A673 (cell line): ENCODE data around the gene RGS8. TPM values are rescaled to one million over a fixed set of nuclear protein-coding genes. Genes with fewer than 3 reads are reported as not detected.

Source experiments
- BruUV-seq: library from RNA; stranded (reverse); fragments of 400-500 nt; replicated peaks from 2 replicates; lab custom pipeline; 2021; lab: Mats Ljungman, UMichigan
- CTCF ChIA-PET: fragments of 300-600 bp; sonication (Branson Sonifier 250); formaldehyde crosslinking; loops from one replicate; lab custom pipeline; 2022; ENCODE audit warnings: antibody characterized with exemption; lab: Charles Lee
- POLR2A ChIA-PET: fragments of 300-600 bp; sonication (Branson Sonifier 250); formaldehyde crosslinking; loops from one replicate; lab custom pipeline; 2022; ENCODE audit warnings: antibody characterized with exemption; ENCODE audit not compliant: low non-redundant PET; lab: Charles Lee
- DNase-seq: peaks from one replicate; pipeline ENCODE4 v3.0.0-alpha.2; 2015; ENCODE audit warnings: low spot score
- H3K27ac ChIP-seq: fragments of 200-600 bp; sonication (generic); 2 replicates; pipeline ENCODE4 v1.5.1; 2016; ENCODE audit warnings: mixed run types, low read depth, mild to moderate bottlenecking, mixed read lengths, antibody characterized with exemption, low read length; ENCODE audit not compliant: poor library complexity, severe bottlenecking
- H3K27me3 ChIP-seq: fragments of 200-600 bp; sonication (generic); replicated peaks from 2 replicates; pipeline ENCODE4 v1.6.1; 2017; ENCODE audit warnings: mixed run types, low read depth, mild to moderate bottlenecking, mixed read lengths, antibody characterized with exemption, low read length; ENCODE audit not compliant: insufficient read depth, poor library complexity
- H3K36me3 ChIP-seq: fragments of 200-600 bp; sonication (generic); 2 replicates; pipeline ENCODE4 v1.6.1; 2016; ENCODE audit warnings: mixed run types, mild to moderate bottlenecking, mixed read lengths, antibody characterized with exemption, low read length; ENCODE audit not compliant: insufficient read depth, poor library complexity, severe bottlenecking
- H3K4me1 ChIP-seq: fragments of 200-600 bp; sonication (generic); 2 replicates; pipeline ENCODE4 v1.6.1; 2017; ENCODE audit warnings: mixed run types, mild to moderate bottlenecking, mixed read lengths, antibody characterized with exemption, low read length; ENCODE audit not compliant: insufficient read depth, poor library complexity, severe bottlenecking
- H3K4me3 ChIP-seq: fragments of 200-600 bp; sonication (generic); 2 replicates; pipeline ENCODE4 v1.5.1; 2016; ENCODE audit warnings: low read depth, mixed run types, mild to moderate bottlenecking, mixed read lengths, low read length; ENCODE audit not compliant: poor library complexity, severe bottlenecking
- H3K9me3 ChIP-seq: fragments of 200-600 bp; sonication (generic); 2 replicates; pipeline ENCODE4 v1.6.1; 2016; ENCODE audit warnings: mixed run types, low read depth, mild to moderate bottlenecking, mixed read lengths, antibody characterized with exemption, low read length; ENCODE audit not compliant: poor library complexity, severe bottlenecking
- CTCF ChIP-seq: fragments of 300-800, 200-600 bp; sonication (generic); conservative IDR thresholded peaks from 2 replicates; pipeline ENCODE4 v1.5.1; 2017; ENCODE audit warnings: low read depth, mild to moderate bottlenecking, antibody characterized with exemption, low read length, moderate library complexity, mixed read lengths
- EZH2 ChIP-seq: fragments of 200-600 bp; sonication (generic); IDR thresholded peaks from 2 replicates; pipeline ENCODE4 v1.6.1; 2017; ENCODE audit warnings: borderline replicate concordance, low read depth, mild to moderate bottlenecking, mixed read lengths, antibody characterized with exemption, low read length; ENCODE audit not compliant: poor library complexity, severe bottlenecking
- intact Hi-C: fragments of 100-400 bp; cut with micrococcal nuclease; formaldehyde crosslinking; loops from one replicate; pipeline ENCODE4 v1.10.0; 2022; ENCODE audit not compliant: unreplicated experiment
- total RNA-seq: library from RNA; stranded (reverse); gene quantifications from 2 replicates; pipeline ENCODE4 v1.2.3, GENCODE V29; 2021

The RGS8 gene
- total RNA-seq, 1 experiment from 2014 or later: not detected

- TF ChIP-seq EZH2: no peak
- no peak for TF ChIP-seq CTCF
- ChIA-PET POLR2A (no interaction called here), CTCF (interaction anchor here (0.7 kb wide), 1 partner anchor 150 kb away, joined by 3 read pairs; no protein-coding TSS in a partner anchor)
- BruUV-seq: no TSS peak
- intact Hi-C loops: no loop called here
- Histone ChIP-seq H3K4me3 (no peak overlapping the region), H3K36me3 (no peaks in the 10 kb centered on the region), H3K27ac (no peak overlapping the region), H3K27me3 (no peaks in the 10 kb centered on the region), H3K4me1 (peaks cover 1% of the 10 kb centered on the region), H3K9me3 (no peaks in the 10 kb centered on the region)
- no peak for DNase-seq
Observed at GRCh38 chr1:182635871-182636270, 48.5 kb downstream of the RGS8 start.

Other genes starting within 250 kb of the RGS8 start
- gene RGSL1, start 234.4 kb downstream of the RGS8 start, total RNA-seq: not detected in 2 replicates
- 3.2 and 3.3 TPM in 2 replicates for gene RNASEL, start 95.3 kb downstream of the RGS8 start, total RNA-seq
- 22.1 and 23.1 TPM in 2 replicates for gene RGS16, start 80.2 kb downstream of the RGS8 start, total RNA-seq
- 5.3 and 6.9 TPM in 2 replicates for gene NPL, start 105.2 kb upstream of the RGS8 start, total RNA-seq
- 374 and 384 TPM in 2 replicates for gene DHX9, start 154.8 kb upstream of the RGS8 start, total RNA-seq